ENCODE data around the gene CHCHD6. TPM values are rescaled to one million over a fixed set of nuclear protein-coding genes. Genes with fewer than 3 reads are reported as not detected.

Gene CHCHD6
- total RNA-seq, 1 donor from 2014 or later = 13.1 TPM

DNA sequence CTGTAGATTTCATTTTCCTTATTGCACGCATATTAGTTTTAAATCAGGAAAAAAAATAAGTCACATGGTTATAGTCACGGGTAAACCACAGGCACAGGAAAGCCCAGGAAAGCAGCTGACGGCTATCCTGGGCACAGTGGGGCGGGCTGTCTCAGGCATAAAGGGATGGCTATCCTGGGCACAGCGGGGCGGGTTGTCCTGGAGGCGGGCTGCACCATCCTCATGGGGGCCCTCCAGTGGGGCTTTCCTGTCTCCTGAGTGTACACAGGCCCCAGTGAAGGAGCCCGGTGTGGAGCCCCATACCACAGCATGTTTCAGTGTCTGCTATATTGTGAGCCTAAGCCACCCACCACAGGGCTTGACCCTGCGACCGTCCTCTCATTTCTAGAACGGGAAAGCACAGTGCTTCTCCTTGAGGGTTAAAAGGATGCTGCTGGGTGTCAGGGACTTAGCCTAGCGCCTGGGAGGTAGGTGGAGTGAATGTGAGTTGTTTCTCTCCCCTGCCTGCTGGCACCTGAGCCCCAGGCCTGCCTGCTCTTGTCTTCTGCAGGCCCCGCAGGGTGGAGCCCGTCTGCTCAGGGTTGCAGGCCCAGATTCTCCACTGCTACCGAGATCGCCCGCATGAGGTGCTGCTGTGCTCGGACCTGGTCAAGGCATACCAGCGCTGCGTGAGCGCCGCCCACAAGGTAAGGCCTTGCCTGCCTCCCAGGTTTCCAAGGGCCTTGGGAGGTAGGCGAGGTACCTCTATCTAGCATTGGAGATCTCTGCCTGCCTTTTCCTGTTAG is 253.0 kb downstream of the CHCHD6 start:
- Mint-ChIP-seq H3K4me1 (ENCODE audit: unreplicated experiment) (peaks cover 28% of the 10 kb centered on the region), H3K27ac (ENCODE audit: unreplicated experiment) (no peak overlapping the region), H3K36me3 (ENCODE audit: unreplicated experiment) (no peaks in the 10 kb centered on the region), H3K4me3 (ENCODE audit: unreplicated experiment) (no peak overlapping the region), H3K9me3 (ENCODE audit: unreplicated experiment) (no peaks in the 10 kb centered on the region), H3K27me3 (ENCODE audit: unreplicated experiment) (no peaks in the 10 kb centered on the region)
- DNase-seq (ENCODE audit: extremely low spot score, unreplicated experiment) = no peak
- TF ChIP-seq, protein P1, sequence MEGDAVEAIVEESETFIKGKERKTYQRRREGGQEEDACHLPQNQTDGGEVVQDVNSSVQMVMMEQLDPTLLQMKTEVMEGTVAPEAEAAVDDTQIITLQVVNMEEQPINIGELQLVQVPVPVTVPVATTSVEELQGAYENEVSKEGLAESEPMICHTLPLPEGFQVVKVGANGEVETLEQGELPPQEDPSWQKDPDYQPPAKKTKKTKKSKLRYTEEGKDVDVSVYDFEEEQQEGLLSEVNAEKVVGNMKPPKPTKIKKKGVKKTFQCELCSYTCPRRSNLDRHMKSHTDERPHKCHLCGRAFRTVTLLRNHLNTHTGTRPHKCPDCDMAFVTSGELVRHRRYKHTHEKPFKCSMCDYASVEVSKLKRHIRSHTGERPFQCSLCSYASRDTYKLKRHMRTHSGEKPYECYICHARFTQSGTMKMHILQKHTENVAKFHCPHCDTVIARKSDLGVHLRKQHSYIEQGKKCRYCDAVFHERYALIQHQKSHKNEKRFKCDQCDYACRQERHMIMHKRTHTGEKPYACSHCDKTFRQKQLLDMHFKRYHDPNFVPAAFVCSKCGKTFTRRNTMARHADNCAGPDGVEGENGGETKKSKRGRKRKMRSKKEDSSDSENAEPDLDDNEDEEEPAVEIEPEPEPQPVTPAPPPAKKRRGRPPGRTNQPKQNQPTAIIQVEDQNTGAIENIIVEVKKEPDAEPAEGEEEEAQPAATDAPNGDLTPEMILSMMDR (IDR thresholded peaks at IDR 0.05) = no peak

DNA sequence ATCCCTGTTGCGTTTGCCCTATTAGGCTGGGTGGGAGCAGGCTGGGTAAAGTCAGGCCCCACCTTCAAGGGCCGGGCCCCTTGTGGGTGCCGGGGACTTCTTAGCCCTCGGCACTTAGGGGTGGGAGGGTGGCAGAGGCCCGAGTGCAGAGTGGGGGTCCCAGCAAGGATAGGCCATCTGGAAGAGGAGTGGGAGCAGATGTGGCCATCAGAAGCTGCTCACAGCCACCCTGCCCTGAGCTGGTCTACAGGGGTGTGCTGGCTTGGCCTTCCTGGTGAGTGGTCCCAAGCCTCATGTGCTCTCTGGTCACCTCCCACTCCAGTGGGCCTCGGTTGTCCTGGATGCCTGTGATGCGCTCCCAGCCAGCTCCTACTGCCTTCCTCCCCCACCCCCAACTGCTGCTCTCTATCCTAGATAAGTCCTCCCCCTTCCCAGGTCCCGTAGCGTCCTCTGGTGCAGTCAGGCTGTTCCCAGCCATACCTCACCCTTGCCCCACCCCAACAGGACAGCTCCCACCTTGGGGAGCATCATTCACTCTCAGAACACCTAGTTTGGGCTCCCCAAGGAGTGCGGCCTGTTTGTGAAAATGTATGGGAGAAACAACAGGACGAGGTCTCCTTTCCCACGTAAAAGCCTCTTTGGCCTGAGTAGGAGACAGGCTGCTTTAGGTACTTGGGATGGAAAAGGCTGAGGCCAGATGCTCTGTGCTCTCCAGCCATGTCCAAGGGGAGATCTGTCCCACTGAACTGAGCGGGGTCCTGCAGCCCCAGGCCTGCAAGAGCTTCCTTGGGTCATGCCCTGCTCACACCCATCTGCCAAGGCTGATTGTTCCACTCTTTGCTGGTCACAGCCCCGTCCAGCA is 254.0 kb downstream of the CHCHD6 start:
- no peaks in the 10 kb centered on the region for H3K36me3 Mint-ChIP-seq (ENCODE audit: unreplicated experiment)
- peaks cover 33% of the 10 kb centered on the region for H3K4me1 Mint-ChIP-seq (ENCODE audit: unreplicated experiment)
- H3K27me3 Mint-ChIP-seq (ENCODE audit: unreplicated experiment) = no peaks in the 10 kb centered on the region
- H3K27ac Mint-ChIP-seq (ENCODE audit: unreplicated experiment) = no peak overlapping the region
- H3K4me3 Mint-ChIP-seq (ENCODE audit: unreplicated experiment) = no peak overlapping the region
- no peak for DNase-seq (ENCODE audit: extremely low spot score, unreplicated experiment)
- no peaks in the 10 kb centered on the region for H3K9me3 Mint-ChIP-seq (ENCODE audit: unreplicated experiment)
- TF ChIP-seq, protein P1 (IDR thresholded peaks at IDR 0.05) = no peak

DNA sequence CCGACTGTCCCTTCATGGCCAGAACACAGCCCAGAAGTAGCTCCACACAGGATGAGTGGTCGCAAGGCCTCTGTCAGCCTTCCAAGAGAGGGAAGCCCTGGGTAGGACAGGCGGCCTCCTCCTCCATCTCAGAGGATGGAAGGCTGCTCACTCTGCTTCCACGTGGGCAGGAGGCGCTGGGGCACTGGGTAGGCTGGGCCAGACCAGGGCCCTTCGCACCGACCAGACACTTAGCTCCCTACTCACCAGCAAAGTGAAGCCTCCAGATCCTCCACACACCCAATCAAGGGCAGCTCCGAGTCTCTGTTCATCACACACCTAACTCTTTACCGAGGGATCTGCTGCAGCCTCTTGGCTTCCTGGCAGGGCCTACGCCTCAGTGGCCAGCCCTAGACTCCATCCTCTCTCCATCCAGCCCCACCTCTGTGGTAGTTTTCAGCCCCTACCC is 254.6 kb downstream of the CHCHD6 start:
- Mint-ChIP-seq H3K4me3 (ENCODE audit: unreplicated experiment) (no peak overlapping the region), H3K27ac (ENCODE audit: unreplicated experiment) (no peak overlapping the region), H3K9me3 (ENCODE audit: unreplicated experiment) (no peaks in the 10 kb centered on the region)

DNA sequence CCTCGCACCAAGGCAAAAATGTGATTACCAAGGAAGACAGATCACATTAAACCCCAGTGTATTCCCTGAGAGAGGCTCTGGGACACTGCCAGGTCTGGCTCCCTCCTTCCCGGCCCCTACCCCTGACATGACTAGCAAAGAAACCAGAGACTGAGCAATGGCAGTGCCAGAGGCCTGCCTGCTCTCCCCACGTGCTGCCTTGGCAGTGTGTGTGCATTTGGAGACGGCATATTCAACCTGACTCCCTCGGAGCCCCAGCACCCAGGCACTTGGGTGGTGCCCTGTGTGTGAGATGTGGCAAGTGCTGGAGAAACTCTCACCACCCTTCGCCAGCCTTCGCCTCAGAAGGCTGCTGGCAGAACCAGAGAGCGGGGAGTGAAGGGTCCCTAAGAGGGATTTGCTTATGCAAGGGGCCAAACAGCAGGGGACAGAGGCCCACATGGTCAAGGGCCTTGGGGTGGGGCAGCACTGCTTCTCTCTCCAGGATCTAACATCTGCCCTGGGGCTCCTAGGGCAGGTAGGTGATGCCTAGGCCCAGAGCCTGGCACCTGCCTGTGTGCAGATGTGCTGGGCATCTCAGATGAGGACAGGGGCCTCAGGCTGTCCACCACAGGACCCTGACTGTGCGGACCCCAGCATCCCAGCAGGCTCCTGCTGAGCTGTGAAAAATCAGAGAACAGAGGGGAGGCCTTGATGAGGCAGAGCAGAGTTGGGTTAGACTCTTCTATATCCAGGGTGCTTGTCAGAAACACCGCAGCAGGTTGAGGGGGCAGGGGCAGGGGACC is 255.3 kb downstream of the CHCHD6 start:
- Mint-ChIP-seq H3K27ac (ENCODE audit: unreplicated experiment) (no peak overlapping the region), H3K9me3 (ENCODE audit: unreplicated experiment) (no peaks in the 10 kb centered on the region), H3K4me3 (ENCODE audit: unreplicated experiment) (no peak overlapping the region), H3K27me3 (ENCODE audit: unreplicated experiment) (no peaks in the 10 kb centered on the region), H3K4me1 (ENCODE audit: unreplicated experiment) (peaks cover 33% of the 10 kb centered on the region), H3K36me3 (ENCODE audit: unreplicated experiment) (no peaks in the 10 kb centered on the region)
- TF ChIP-seq, protein P1 (IDR thresholded peaks at IDR 0.05) = no peak
- no peak for DNase-seq (ENCODE audit: extremely low spot score, unreplicated experiment)

More for the DNA sequence above, 254.6 kb downstream of the CHCHD6 start:
- H3K27me3 Mint-ChIP-seq (ENCODE audit: unreplicated experiment) = no peaks in the 10 kb centered on the region
- no peak for DNase-seq (ENCODE audit: extremely low spot score, unreplicated experiment)
- TF ChIP-seq, protein P1 (IDR thresholded peaks at IDR 0.05) = no peak
- H3K4me1 Mint-ChIP-seq (ENCODE audit: unreplicated experiment) = peaks cover 33% of the 10 kb centered on the region
- no peaks in the 10 kb centered on the region for H3K36me3 Mint-ChIP-seq (ENCODE audit: unreplicated experiment)
